ENCODE data around the gene CALD1.

- TF ChIP-seq CTCF (IDR thresholded peaks at IDR 0.05; ENCODE audit: low read length) (no peak), EZH2 (IDR thresholded peaks at IDR 0.05; ENCODE audit: borderline replicate concordance, low read length) (no peak)
Observed at GRCh38 chr7:134787720-134788119, 8.3 kb downstream of the CALD1 start.

All from OCI-LY1 (cell line).